Endothelial cell of umbilical vein (primary cell): ENCODE data around the gene HCN2. TPM values are rescaled to one million over a fixed set of nuclear protein-coding genes. Genes with fewer than 3 reads are reported as not detected.

Source experiments
- BruUV-seq: library from RNA; stranded (reverse); fragments of 400-500 nt; replicated peaks from 2 replicates; lab custom pipeline; 2021; lab: Mats Ljungman, UMichigan
- CTCF ChIA-PET: fragments of 300-600, 350-600 bp; sonication (Branson Sonifier 250); formaldehyde crosslinking; loops from one replicate; lab custom pipeline; 2021; ENCODE audit warnings: antibody characterized with exemption, inconsistent platforms; lab: Charles Lee
- POLR2A ChIA-PET: fragments of 300-600, 350-600 bp; sonication (Branson Sonifier 250); formaldehyde crosslinking; loops from one replicate; lab custom pipeline; 2021; ENCODE audit warnings: antibody characterized with exemption, inconsistent platforms; lab: Charles Lee
- DNase-seq: peaks from one replicate; pipeline ENCODE4 v3.0.0-alpha.2; 2011; ENCODE audit warnings: low read depth, low spot score
- FAIRE-seq: peaks from 2 replicates; lab custom pipeline; 2011; peaks lifted over from hg19 to GRCh38; lab: Jason Lieb, UNC
- H2AFZ ChIP-seq: 2 replicates; pipeline ENCODE4 v1.6.0; 2012; ENCODE audit warnings: low read depth, low read length, control low read depth, inconsistent platforms
- H3K27ac ChIP-seq: 2 replicates; pipeline ENCODE4 v1.5.1; 2011; ENCODE audit warnings: low read depth, mild to moderate bottlenecking, control low read depth, low read length, moderate library complexity; ENCODE audit not compliant: insufficient read depth
- H3K27me3 ChIP-seq, 2 experiments: 2 replicates each; pipeline versions ENCODE4 v1.6.0 to v1.6.1; 2011; ENCODE audit warnings: low read length in 2 of 2, mixed read lengths in 1 of 2; ENCODE audit not compliant: control insufficient read depth in 2 of 2, insufficient read depth in 2 of 2
- H3K36me3 ChIP-seq, 2 experiments: 2 replicates in 1 of 2; 3 replicates in 1 of 2; pipeline ENCODE4 v1.5.1; 2011; ENCODE audit warnings: low read length in 2 of 2, mild to moderate bottlenecking in 1 of 2, moderate library complexity in 1 of 2; ENCODE audit not compliant: control insufficient read depth in 2 of 2, insufficient read depth in 2 of 2; ENCODE audit errors: extremely low read depth in 1 of 2
- H3K4me1 ChIP-seq: 3 replicates; pipeline ENCODE4 v1.5.1; 2011; ENCODE audit warnings: mild to moderate bottlenecking, low read length; ENCODE audit not compliant: control insufficient read depth, insufficient read depth; ENCODE audit errors: extremely low read depth
- H3K4me2 ChIP-seq: 2 replicates; pipeline ENCODE4 v1.6.1; 2011; ENCODE audit warnings: low read length, control low read depth, mixed read lengths; ENCODE audit not compliant: insufficient read depth
- H3K4me3 ChIP-seq, 3 experiments: fragments of 200-600 bp in 1 of 3; sonication (generic), shearing (Covaris generic) in 1 of 3; replicated peaks in 1 of 3; 2 replicates each; pipeline ENCODE4 v1.5.1; 2011 to 2016; ENCODE audit warnings: control low read depth in 3 of 3, low read length in 3 of 3, mild to moderate bottlenecking in 2 of 3, inconsistent platforms in 1 of 3, low read depth in 1 of 3, moderate library complexity in 1 of 3; ENCODE audit not compliant: insufficient read depth in 1 of 3
- H3K79me2 ChIP-seq: 2 replicates; pipeline ENCODE4 v1.6.0; 2012; ENCODE audit warnings: low read length, inconsistent platforms; ENCODE audit not compliant: control insufficient read depth, insufficient read depth
- H3K9ac ChIP-seq: replicated peaks from 2 replicates; pipeline ENCODE3; 2011; ENCODE audit warnings: low read length, control low read depth; ENCODE audit not compliant: insufficient read depth; ENCODE audit errors: extremely low read depth
- H3K9me1 ChIP-seq: replicated peaks from 3 replicates; pipeline ENCODE4 v1.6.0; 2011; ENCODE audit warnings: mild to moderate bottlenecking, low read length; ENCODE audit not compliant: control insufficient read depth, insufficient read depth; ENCODE audit errors: extremely low read depth
- H3K9me3 ChIP-seq: replicated peaks from 2 replicates; pipeline ENCODE4 v1.5.1; 2012; ENCODE audit warnings: low read length, inconsistent platforms; ENCODE audit not compliant: control insufficient read depth, insufficient read depth
- H4K20me1 ChIP-seq: replicated peaks from 2 replicates; pipeline ENCODE3; 2011; ENCODE audit warnings: mild to moderate bottlenecking, low read length; ENCODE audit not compliant: control insufficient read depth, insufficient read depth; ENCODE audit errors: extremely low read depth
- EZH2 ChIP-seq: IDR thresholded peaks from 2 replicates; pipeline ENCODE4 v1.6.1; 2012; ENCODE audit warnings: borderline replicate concordance, low read depth, mild to moderate bottlenecking, moderate library complexity, low read length, inconsistent platforms; ENCODE audit not compliant: severe bottlenecking
- FOS ChIP-seq: IDR thresholded peaks from 2 replicates; pipeline ENCODE4 v1.6.1; 2011; ENCODE audit warnings: mild to moderate bottlenecking, low read length, moderate library complexity, borderline replicate concordance; ENCODE audit not compliant: insufficient read depth
- JUN ChIP-seq: IDR thresholded peaks from 2 replicates; pipeline ENCODE4 v1.6.1; 2011; ENCODE audit warnings: borderline replicate concordance, low read depth; ENCODE audit not compliant: insufficient read length, insufficient read depth
- MAX ChIP-seq: IDR thresholded peaks from 2 replicates; pipeline ENCODE4 v1.6.1; 2011; ENCODE audit not compliant: insufficient read depth, insufficient read length
- MYC ChIP-seq: IDR thresholded peaks from one replicate; pipeline ENCODE4 v1.6.1; 2011; ENCODE audit warnings: mild to moderate bottlenecking, low read depth, low read length
- POLR2A ChIP-seq: IDR thresholded peaks from 2 replicates; pipeline ENCODE4 v1.6.1; 2012; ENCODE audit warnings: low read depth, mild to moderate bottlenecking, control low read depth, low read length
- dilution Hi-C: fragments of 300-500 bp; cut with MboI; formaldehyde crosslinking; loops from one replicate; pipeline ENCODE4 v1.15.0; 2019; ENCODE audit warnings: low sequenced_read_pairs; ENCODE audit not compliant: extremely low pct_ligation_motif_present
- intact Hi-C: fragments of 100-400 bp; cut with micrococcal nuclease; formaldehyde crosslinking; loops from one replicate; pipeline ENCODE4 v1.10.0; 2022
- polyA plus RNA-seq, 4 experiments: library from polyadenylated mRNA; depleted of rRNA in 3 of 4; stranded (reverse) in 3 of 4; unstranded in 1 of 4; fragments of >200 nt; gene quantifications; 2 replicates each; pipeline versions ENCODE4 v1.2.1 to v1.2.3, GENCODE V29; 2011 to 2012; ENCODE audit warnings: missing spikeins in 1 of 4
- total RNA-seq: library from RNA; stranded (reverse); gene quantifications from 2 replicates; pipeline ENCODE4 v1.2.3, GENCODE V29; 2021
- TF ChIP-seq, protein P1 (sequence below), 2 donors: IDR thresholded peaks; 1 replicate in 1 of 2; 2 replicates in 1 of 2; pipeline ENCODE4 v1.5.1; 2011; ENCODE audit warnings: low read length in 2 of 2, mild to moderate bottlenecking in 2 of 2, moderate library complexity in 2 of 2, control low read depth in 1 of 2, inconsistent platforms in 1 of 2, low read depth in 1 of 2; ENCODE audit not compliant: insufficient read depth in 1 of 2; ENCODE audit errors: extremely low read depth in 1 of 2

Gene HCN2
- total and polyA plus RNA-seq, 2 donors (not counting 3 experiments of a cell fraction or from before 2014, with no cell fraction given): 0.18 to 0.53 TPM

- peak overlapping the region; percentile 70 to 88 (median 80) for H3K4me3 ChIP-seq
- peaks cover 16% of the 10 kb centered on the region for H3K4me1 ChIP-seq
- peak overlapping the region; percentile 68 for H3K9ac ChIP-seq
- TF ChIP-seq FOS: no peak
- no peak for TF ChIP-seq EZH2
- no peak for TF ChIP-seq JUN
- no peak for TF ChIP-seq POLR2A
- TF ChIP-seq, protein P1, sequence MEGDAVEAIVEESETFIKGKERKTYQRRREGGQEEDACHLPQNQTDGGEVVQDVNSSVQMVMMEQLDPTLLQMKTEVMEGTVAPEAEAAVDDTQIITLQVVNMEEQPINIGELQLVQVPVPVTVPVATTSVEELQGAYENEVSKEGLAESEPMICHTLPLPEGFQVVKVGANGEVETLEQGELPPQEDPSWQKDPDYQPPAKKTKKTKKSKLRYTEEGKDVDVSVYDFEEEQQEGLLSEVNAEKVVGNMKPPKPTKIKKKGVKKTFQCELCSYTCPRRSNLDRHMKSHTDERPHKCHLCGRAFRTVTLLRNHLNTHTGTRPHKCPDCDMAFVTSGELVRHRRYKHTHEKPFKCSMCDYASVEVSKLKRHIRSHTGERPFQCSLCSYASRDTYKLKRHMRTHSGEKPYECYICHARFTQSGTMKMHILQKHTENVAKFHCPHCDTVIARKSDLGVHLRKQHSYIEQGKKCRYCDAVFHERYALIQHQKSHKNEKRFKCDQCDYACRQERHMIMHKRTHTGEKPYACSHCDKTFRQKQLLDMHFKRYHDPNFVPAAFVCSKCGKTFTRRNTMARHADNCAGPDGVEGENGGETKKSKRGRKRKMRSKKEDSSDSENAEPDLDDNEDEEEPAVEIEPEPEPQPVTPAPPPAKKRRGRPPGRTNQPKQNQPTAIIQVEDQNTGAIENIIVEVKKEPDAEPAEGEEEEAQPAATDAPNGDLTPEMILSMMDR (IDR thresholded peaks at IDR 0.05; ENCODE audit: extremely low read depth in 1 of 2, insufficient read depth in 1 of 2, low read depth in 1 of 2, low read length in 2 of 2): no peak
- no peak for TF ChIP-seq MAX
- TF ChIP-seq MYC: no peak
- CTCF ChIA-PET: interaction anchor here (0.9 to 1.7 kb wide), 3 partner anchors 17 to 48 kb away, joined by 3 to 6 read pairs (median 3); no protein-coding TSS in a partner anchor
- H4K20me1 ChIP-seq: no peaks in the 10 kb centered on the region
- H3K27ac ChIP-seq: peak overlapping the region; percentile 38
- DNase-seq: peak; percentile 31
- peak; percentile 72 for FAIRE-seq
- peaks cover 13% of the 10 kb centered on the region for H3K79me2 ChIP-seq
- peak overlapping the region; percentile 91 for H2AFZ ChIP-seq
- peak overlapping the region; percentile 93 for H3K4me2 ChIP-seq
- peaks cover 0 to 4% of the 10 kb centered on the region in 2 experiments for H3K36me3 ChIP-seq
- intact Hi-C loops (loop anchor here (1.0 to 2.0 kb wide), 2 partner anchors 44 to 101 kb away; partner anchors contain the start of genes CDC34 and HCN2), dilution Hi-C loops (no loop called here)
- no peaks in the 10 kb centered on the region for H3K9me3 ChIP-seq
- H3K9me1 ChIP-seq: no peaks in the 10 kb centered on the region
- BruUV-seq: no TSS peak
- POLR2A ChIA-PET: interaction anchor here (0.5 to 0.7 kb wide), 2 partner anchors 91 to 102 kb away, joined by 3 to 7 read pairs; no protein-coding TSS in a partner anchor
- H3K27me3 ChIP-seq: no peaks in the 10 kb centered on the region
Measured at GRCh38 chr19:632579-633067, 42.9 kb downstream of the HCN2 start.
